NCI-H146 treated with DMSO at 0.1 percent for 48 hours (cell line): ENCODE data around the gene SNAP25.
A peak's percentile ranks its signal among the peaks of the same experiment; 100 is the strongest.

Experiments
- DNase-seq: peaks from one replicate; lab custom pipeline; 2025; ENCODE audit not compliant: unreplicated experiment; lab: John Stamatoyannopoulos, UW

SNAP25 gene

GRCh38 chr20:10218536-10219451 lies at the start of gene SNAP25:
SNAP25 (plus strand) TSS chr20:10218830; CDS start chr20:10275492, 56,662 bp downstream.
- DNase-seq: peak; percentile 91

- DNase-seq: no peak
Observed at GRCh38 chr20:10169752-10170151, 48.9 kb upstream of the SNAP25 start.

GRCh38 chr20:10170261-10170660 lies 48.4 kb upstream of the SNAP25 start:
- DNase-seq: no peak

- peak; percentile 67 for DNase-seq
Observed at GRCh38 chr20:10171864-10172751, 46.5 kb upstream of the SNAP25 start.

GRCh38 chr20:10172998-10173655 lies 45.5 kb upstream of the SNAP25 start:
- no peak for DNase-seq

- DNase-seq: no peak
Observed at GRCh38 chr20:10174400-10174799, 44.2 kb upstream of the SNAP25 start.

- no peak for DNase-seq
Observed at GRCh38 chr20:10177326-10177725, 41.3 kb upstream of the SNAP25 start.

- DNase-seq: no peak
Observed at GRCh38 chr20:10178091-10178490, 40.5 kb upstream of the SNAP25 start.

GRCh38 chr20:10178727-10179313 lies 39.8 kb upstream of the SNAP25 start:
- no peak for DNase-seq

- DNase-seq: no peak
Observed at GRCh38 chr20:10179574-10180298, 38.9 kb upstream of the SNAP25 start.

- DNase-seq: no peak
Observed at GRCh38 chr20:10180651-10181235, 37.9 kb upstream of the SNAP25 start.

- peak; percentile 90 for DNase-seq
Observed at GRCh38 chr20:10185741-10186558, 32.7 kb upstream of the SNAP25 start.

GRCh38 chr20:10190456-10190855 lies 28.2 kb upstream of the SNAP25 start:
- DNase-seq: no peak

- no peak for DNase-seq
Observed at GRCh38 chr20:10192171-10192570, 26.5 kb upstream of the SNAP25 start.

GRCh38 chr20:10194166-10194565 lies 24.5 kb upstream of the SNAP25 start:
- no peak for DNase-seq

GRCh38 chr20:10200330-10200729 lies 18.3 kb upstream of the SNAP25 start:
- DNase-seq: no peak

- DNase-seq: no peak
Observed at GRCh38 chr20:10201321-10201870, 17.2 kb upstream of the SNAP25 start.

- no peak for DNase-seq
Observed at GRCh38 chr20:10209091-10209490, 9.5 kb upstream of the SNAP25 start.

- DNase-seq: no peak
Observed at GRCh38 chr20:10213526-10213925, 5.1 kb upstream of the SNAP25 start.
